Fibroblast of lung (primary cell): ENCODE data around the gene SOX30.

Experiments used
- EZH2 ChIP-seq: IDR thresholded peaks from 2 replicates; pipeline ENCODE4 v1.5.1; 2012; ENCODE audit warnings: low read length, control low read depth, mild to moderate bottlenecking; ENCODE audit errors: missing control alignments
- TF ChIP-seq, protein P1 (sequence below), 2 donors: IDR thresholded peaks in 1 of 2; conservative IDR thresholded peaks in 1 of 2; 1 replicate in 1 of 2; 2 replicates in 1 of 2; pipeline ENCODE4 v1.5.1; 2011 to 2012; ENCODE audit warnings: low read length in 2 of 2, control low read depth in 1 of 2, inconsistent platforms in 1 of 2, low read depth in 1 of 2, mild to moderate bottlenecking in 1 of 2

DNA sequence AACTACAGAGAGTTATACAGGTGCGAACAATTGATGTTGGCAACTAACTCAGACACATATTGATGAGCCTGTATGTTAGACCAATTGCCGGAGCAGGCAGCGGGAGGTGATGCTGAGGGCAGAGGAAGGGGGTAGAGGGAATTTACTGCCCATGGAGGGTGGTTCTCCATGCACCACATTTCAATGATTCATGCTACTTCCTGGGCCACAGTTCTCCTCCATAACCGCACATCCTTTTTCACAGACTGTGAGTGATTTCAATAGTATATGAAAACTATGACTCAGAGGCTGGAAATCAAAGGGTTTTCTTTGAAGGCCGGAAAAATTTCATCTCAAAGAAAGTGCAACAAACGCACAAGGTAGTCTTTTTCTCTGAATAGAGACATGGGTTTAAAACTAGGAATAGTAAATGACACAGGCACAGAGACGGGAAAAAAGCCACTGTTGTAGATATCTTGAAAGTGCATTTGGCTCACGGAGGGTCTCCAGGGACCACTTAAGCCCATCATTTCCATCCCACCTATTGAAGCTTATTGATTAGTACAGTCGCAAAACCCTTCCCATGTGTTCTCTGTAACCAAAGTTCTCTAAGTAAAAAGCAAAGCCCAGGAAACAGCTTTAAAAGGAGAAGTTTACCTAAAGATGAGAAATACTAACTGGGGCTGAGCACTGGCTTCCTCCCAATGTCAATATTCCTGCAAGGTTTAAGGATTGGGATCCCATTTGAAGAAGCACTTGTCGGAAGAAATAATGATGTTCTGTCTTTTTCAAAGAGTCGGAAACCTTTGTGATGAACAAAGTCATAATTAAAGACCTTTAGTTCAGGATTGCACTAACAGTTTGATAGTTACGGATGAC, 48.7 kb downstream of the SOX30 start:
- TF ChIP-seq EZH2 = no peak
- TF ChIP-seq, protein P1, sequence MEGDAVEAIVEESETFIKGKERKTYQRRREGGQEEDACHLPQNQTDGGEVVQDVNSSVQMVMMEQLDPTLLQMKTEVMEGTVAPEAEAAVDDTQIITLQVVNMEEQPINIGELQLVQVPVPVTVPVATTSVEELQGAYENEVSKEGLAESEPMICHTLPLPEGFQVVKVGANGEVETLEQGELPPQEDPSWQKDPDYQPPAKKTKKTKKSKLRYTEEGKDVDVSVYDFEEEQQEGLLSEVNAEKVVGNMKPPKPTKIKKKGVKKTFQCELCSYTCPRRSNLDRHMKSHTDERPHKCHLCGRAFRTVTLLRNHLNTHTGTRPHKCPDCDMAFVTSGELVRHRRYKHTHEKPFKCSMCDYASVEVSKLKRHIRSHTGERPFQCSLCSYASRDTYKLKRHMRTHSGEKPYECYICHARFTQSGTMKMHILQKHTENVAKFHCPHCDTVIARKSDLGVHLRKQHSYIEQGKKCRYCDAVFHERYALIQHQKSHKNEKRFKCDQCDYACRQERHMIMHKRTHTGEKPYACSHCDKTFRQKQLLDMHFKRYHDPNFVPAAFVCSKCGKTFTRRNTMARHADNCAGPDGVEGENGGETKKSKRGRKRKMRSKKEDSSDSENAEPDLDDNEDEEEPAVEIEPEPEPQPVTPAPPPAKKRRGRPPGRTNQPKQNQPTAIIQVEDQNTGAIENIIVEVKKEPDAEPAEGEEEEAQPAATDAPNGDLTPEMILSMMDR (conservative IDR thresholded peaks at IDR 0.05 in 1 of 2, IDR thresholded peaks at IDR 0.05 in 1 of 2; ENCODE audit: low read depth in 1 of 2, low read length in 2 of 2) = no peak
